IMR-90 (cell line): ENCODE data around the gene ALDH1B1.
A peak's percentile ranks its signal among the peaks of the same experiment; 100 is the strongest.

Source experiments
- BHLHE40 ChIP-seq: fragments of 150-350 bp; IDR thresholded peaks from 2 replicates; pipeline ENCODE4 v1.6.1; 2016; ENCODE audit warnings: mild to moderate bottlenecking, low read depth, low read length
- CTCF ChIP-seq: conservative IDR thresholded peaks from 2 replicates; pipeline ENCODE4 v1.5.1; 2012; ENCODE audit warnings: mild to moderate bottlenecking, low read depth, low read length, improper control_type of control experiment
- MAZ ChIP-seq: IDR thresholded peaks from 2 replicates; pipeline ENCODE4 v1.6.1; 2012; ENCODE audit warnings: low read depth, mild to moderate bottlenecking, low read length, improper control_type of control experiment, moderate library complexity, borderline replicate concordance

GRCh38 chr9:38392235-38393127 is at the start of gene ALDH1B1:
- TF ChIP-seq MAZ (peak; percentile 70; the same call in 1 of the 2 replicates), BHLHE40 (no peak), CTCF (peak; percentile 21; the same call in 1 of the 2 replicates)
